Measurements from ENCODE around the gene UBAP2L. TPM values are rescaled to one million over a fixed set of nuclear protein-coding genes. Genes with fewer than 3 reads are reported as not detected.
"Not testable (repeated sequence)": the region's sequence is repeated elsewhere in the genome, so short reads cannot be mapped to it uniquely, and the experiment has no call there.

UBAP2L gene
- polyA plus RNA-seq, 3 donors: 184 to 191 (median 185) TPM

GRCh38 chr1:154233127-154233526, 12.4 kb downstream of the UBAP2L start:
- not testable (repeated sequence) for DNase-seq (ENCODE audit: extremely low read depth in 1 of 11, low read depth in 9 of 11, low spot score in 4 of 11)

GRCh38 chr1:154236855-154237254, 16.1 kb downstream of the UBAP2L start:
- DNase-seq (ENCODE audit: extremely low read depth in 1 of 11, low read depth in 9 of 11, low spot score in 4 of 11): no peak

- DNase-seq (ENCODE audit: extremely low read depth in 1 of 11, low read depth in 9 of 11, low spot score in 4 of 11): no peak
Observed at GRCh38 chr1:154237435-154237834, 16.7 kb downstream of the UBAP2L start.

DNA sequence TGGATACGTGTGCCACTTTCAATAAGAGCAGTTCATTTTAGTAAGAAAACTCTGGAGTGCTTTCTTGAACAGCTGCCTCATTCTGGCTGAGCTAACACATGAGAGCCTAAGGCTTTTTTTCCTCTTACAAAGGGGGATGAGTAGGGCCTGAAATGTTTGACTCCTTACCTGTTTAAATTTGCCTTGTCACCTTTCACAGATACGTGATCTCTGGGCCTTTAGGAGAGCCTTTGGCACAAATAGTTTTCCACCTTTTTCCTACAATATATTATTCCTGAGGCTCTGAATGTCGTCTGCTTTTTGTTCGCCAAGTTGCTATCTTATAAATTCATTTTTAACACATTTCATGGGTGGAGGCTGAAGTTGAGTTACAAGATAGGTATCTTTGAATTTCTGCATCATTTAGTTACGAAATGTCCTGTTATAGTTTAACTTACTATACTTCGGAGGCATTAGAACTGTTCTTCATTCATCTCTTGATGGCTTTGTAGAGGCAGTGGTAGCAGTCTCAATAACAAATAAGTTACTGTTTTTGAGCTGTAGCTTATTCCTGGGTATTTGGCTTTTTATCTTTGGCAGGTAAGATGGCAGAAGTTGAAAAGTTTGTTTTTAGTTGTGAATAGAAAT, 17.2 kb downstream of the UBAP2L start:
- no peak for DNase-seq (ENCODE audit: extremely low read depth in 1 of 11, low read depth in 9 of 11, low spot score in 4 of 11)

GRCh38 chr1:154239491-154239890, 18.7 kb downstream of the UBAP2L start:
- DNase-seq (ENCODE audit: extremely low read depth in 1 of 11, low read depth in 9 of 11, low spot score in 4 of 11): no peak

- DNase-seq (ENCODE audit: extremely low read depth in 1 of 11, low read depth in 9 of 11, low spot score in 4 of 11): no peak
Observed at GRCh38 chr1:154240294-154240833, 19.6 kb downstream of the UBAP2L start.

GRCh38 chr1:154241703-154242351, 21.1 kb downstream of the UBAP2L start:
- DNase-seq (ENCODE audit: extremely low read depth in 1 of 11, low read depth in 9 of 11, low spot score in 4 of 11): no peak

- no peak for DNase-seq (ENCODE audit: extremely low read depth in 1 of 11, low read depth in 9 of 11, low spot score in 4 of 11)
Observed at GRCh38 chr1:154253671-154254070, 32.9 kb downstream of the UBAP2L start.

DNA sequence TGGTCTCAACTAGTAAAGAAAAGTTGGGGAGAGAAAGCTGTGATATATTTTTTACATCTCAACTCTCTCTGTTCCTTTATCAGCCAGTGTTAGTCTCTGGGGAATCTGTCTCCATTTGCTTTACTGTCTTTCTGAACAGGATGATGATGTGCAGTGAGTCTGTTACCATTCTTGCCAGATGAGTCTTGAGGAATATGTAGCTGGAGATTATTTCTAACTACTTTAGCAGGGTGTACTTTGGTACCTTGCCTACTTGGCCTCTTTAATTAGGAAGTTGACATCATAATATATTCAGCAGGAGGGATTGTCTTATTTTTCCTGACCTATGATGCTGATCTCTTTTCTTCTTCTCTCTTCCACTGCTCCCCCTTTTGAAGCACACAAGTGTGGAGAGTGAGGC, 35.9 kb downstream of the UBAP2L start:
- no peak for DNase-seq (ENCODE audit: extremely low read depth in 1 of 11, low read depth in 9 of 11, low spot score in 4 of 11)

DNA sequence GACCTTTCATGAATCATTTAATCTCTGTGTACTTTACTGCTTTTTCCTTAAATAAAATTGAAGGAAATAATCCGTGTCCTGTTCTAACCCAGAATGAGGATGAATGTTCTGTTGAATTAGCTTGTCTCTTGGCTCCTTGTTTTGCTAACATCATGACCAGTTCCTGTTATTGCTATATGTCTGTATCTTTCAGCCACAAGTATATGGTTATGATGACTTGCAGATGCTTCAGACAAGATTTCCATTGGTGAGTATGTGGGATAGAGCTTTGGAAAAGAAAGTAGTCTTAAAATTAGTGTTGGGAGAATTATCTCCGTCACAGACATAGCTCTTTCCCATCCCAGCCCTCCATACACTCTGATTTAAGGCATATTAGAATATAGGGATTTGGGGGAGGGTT, 38.0 kb downstream of the UBAP2L start:
- DNase-seq (ENCODE audit: extremely low read depth in 1 of 11, low read depth in 9 of 11, low spot score in 4 of 11): no peak

GRCh38 chr1:154260127-154260526, 39.4 kb downstream of the UBAP2L start:
- no peak for DNase-seq (ENCODE audit: extremely low read depth in 1 of 11, low read depth in 9 of 11, low spot score in 4 of 11)

DNA sequence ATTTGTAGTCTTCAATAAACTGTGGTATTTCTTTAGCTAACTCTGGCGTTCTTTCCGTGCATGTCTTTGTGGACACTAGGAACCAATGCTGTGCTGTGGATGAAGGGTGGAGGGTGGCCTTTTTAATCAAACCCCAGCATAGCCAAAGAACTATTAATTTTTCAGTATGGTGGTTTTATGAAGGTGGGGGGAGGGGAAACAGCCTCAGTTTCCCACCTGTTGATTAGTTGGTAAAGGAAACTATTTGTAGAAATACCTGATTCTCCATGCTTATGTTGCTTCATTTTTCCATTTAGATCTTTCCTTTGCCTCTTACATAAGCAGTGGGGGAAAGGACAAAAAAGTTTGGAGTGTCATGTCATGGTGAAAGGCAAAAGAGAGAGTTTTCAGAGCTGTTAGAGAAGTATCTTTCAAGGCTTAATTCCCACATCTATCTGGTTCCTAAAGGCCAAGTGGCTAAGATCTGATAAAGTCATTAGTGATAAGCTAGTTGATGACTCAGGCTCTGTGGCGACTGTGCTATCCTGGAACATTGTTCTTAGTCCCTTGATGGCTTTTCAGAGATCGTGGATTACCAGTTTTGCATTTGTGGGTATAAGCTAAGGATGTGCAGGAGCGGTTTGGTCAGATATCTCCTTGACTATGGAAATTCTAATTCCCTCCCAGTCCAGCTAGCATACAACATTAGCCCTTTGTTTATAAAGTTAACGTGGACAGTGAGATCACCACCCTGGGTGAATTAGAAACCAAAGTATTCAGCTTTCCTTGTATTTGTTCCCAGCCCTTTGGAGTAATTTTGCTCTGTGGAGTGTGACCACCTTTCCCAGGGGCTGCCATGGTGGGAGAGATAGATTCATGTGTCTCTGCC, 42.9 kb downstream of the UBAP2L start:
- no peak for DNase-seq (ENCODE audit: extremely low read depth in 1 of 11, low read depth in 9 of 11, low spot score in 4 of 11)

DNA sequence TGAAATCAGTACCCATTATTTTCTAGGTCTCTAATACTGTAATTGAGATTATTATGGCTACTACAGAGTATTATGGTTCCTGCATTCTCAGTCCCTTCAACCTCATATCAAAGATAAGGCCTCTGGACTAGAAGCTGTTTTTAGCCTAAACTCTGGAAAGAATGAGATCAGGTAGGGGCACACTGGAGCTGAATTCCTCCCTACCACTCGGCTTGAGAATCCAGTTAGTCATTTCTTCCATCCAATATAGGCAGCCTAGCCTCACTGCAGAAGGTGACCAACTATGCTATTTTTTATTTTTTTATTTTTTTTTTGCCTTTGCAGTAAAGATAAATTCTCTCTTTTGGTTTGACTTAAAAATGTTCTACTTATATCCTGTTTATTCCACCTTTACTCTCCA, 43.7 kb downstream of the UBAP2L start:
- no peak for DNase-seq (ENCODE audit: extremely low read depth in 1 of 11, low read depth in 9 of 11, low spot score in 4 of 11)

DNA sequence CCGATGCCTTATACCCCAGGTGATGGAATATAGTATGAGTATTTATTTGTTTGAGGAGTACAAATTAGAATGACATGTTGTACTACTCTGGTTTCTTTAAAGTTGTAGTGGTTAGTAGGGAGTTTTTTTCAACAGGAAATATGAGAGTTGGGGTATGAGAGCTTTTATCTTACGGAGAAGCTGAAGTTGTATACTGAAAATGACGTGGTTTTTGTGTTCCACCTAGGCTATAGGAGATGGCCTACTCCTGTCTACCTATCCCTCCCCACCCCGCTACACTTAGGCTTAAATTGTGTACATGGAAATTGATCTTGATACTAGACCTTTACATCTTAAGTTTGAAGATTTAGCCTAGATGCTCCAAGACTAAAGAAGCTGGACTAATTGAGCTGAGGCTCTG, 44.8 kb downstream of the UBAP2L start:
- DNase-seq (ENCODE audit: extremely low read depth in 1 of 11, low read depth in 9 of 11, low spot score in 4 of 11): no peak

GRCh38 chr1:154270833-154271232, 50.1 kb downstream of the UBAP2L start:
- no peak for DNase-seq (ENCODE audit: extremely low read depth in 1 of 11, low read depth in 9 of 11, low spot score in 4 of 11)

DNA sequence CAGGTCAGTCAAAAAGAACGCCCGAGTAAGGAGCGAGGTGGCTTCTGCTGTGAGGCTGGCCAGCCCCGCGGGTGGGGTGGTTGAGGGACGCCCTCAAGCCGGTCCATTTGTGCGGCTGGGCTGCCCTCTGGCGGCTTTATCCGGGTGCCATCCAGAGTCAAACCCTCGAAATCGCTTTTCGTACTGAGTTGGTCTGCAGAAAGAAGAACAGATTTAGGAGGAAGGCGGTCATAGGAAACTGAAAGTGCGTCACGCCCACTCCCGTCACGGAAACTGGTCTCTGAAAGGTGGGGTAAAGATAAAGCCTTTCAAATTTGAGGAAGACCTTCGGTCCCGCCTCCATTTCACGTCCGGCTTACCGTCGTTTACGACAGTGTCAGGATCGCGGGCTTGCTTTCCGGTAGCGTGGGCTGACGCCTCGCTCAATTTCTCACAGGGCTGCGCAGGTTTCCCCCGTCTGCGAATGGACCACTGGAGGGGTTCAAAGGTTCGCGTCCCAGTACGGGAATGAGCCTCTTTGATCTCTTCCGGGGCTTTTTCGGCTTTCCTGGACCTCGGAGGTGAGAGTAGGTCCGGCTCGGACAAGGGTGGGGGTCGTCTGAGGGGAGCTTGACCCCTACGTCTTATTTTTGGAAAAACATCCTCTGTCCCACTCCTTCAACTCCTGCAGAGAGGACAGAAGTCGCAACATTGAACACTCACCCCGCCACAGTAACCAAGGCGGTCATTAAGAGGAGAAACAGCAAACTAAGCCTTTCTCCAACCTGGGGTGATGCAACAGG, 51.7 kb downstream of the UBAP2L start, which contains the start of gene HAX1:
HAX1 (plus strand) TSS at position 413 of the 782 bp plus-strand sequence; CDS start at position 508, 95 bp downstream.
- peak; percentile 85 to 96 (median 91) for DNase-seq (ENCODE audit: extremely low read depth in 1 of 11, low read depth in 9 of 11, low spot score in 4 of 11)

- no peak for DNase-seq (ENCODE audit: extremely low read depth in 1 of 11, low read depth in 9 of 11, low spot score in 4 of 11)
Observed at GRCh38 chr1:154272999-154273563, 52.3 kb downstream of the UBAP2L start.

DNA sequence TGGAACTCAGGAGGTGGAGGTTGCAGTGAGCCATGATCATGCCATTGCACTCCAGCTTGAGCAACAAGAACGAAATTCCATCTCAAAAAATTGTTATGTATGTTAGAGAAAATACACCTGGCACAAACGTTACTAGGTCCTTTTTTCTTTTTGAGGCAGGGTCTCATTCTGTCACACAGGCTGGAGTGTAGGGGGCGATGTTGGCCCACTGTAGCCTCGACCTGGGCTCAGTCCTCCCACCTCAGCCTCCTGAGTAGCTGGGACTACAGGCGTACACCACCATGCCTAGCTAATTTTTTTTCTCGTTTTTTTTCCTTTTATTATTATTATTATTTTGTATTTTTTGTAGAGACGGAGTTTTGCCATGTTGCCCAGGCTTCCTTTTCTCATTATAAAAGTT, 56.0 kb downstream of the UBAP2L start:
- no peak for DNase-seq (ENCODE audit: extremely low read depth in 1 of 11, low read depth in 9 of 11, low spot score in 4 of 11)

DNA sequence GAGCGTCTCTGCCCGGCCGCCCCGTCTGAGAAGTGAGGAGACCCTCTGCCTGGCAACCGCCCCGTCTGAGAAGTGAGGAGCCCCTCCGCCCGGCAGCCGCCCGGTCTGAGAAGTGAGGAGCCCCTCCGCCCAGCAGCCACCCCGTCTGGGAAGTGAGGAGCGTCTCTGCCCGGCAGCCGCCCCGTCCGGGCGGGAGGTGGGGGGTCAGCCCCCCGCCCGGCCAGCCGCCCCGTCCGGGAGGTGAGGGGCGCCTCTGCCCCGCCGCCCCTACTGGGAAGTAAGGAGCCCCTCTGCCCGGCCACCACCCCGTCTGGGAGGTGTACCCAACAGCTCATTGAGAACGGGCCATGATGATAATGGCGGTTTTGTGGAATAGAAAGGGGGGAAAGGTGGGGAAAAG, 66.8 kb downstream of the UBAP2L start:
- not testable (repeated sequence) for DNase-seq (ENCODE audit: extremely low read depth in 1 of 11, low read depth in 9 of 11, low spot score in 4 of 11)
